Stimulated activated CD8-positive, alpha-beta memory T cell treated with anti-CD3 and anti-CD28 coated beads, Interleukin-12 subunit alpha, Interleukin-12 subunit beta, amount 100 ng/mL, for 1 hour (primary cell): Measurements from ENCODE around the gene TRPM4.

Experiments
- DNase-seq: peaks from one replicate; pipeline ENCODE4 v3.0.0-alpha.2; 2020; ENCODE audit warnings: low read depth

Gene TRPM4

DNA sequence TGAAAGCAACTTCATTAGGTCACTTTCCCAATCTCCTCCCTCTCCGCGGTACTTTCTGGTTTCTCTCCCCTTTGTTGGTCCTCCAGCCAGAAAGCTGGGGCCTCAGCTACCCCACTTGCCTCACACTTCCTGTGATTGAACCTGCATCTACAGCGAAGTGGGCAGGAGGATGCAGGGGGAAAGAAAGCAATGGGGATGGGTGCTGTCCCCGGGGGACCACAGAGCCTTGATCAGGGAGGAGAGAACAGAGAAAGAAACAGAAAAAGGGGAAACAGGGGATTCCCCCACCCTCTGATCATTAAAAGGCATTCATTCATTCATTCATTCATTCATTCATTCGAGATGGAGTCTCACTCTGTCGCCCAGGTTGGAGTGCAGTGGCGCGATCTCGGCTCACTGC is 74.2 kb downstream of the TRPM4 start:
- DNase-seq = no peak

DNA sequence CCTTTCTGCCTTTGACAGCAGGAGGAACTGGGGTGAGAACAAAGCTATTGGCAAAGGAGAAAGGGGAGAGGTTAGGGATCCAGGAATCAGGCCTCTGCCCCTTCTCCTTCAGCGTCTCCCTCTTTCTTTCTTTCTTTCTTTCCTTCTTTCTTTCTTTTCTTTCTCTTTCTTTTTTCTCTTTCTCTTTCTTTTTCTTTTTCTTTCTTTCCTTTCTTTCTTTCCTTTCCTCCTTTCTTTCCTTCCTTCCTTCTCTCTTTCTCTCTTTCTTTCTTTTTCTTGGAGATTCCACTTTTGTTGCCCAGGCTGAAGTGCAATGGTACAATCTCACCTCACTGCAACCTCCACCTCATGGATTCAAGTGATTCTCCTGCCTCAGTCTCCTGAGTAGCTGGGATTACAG is 75.6 kb downstream of the TRPM4 start:
- DNase-seq = no peak

DNA sequence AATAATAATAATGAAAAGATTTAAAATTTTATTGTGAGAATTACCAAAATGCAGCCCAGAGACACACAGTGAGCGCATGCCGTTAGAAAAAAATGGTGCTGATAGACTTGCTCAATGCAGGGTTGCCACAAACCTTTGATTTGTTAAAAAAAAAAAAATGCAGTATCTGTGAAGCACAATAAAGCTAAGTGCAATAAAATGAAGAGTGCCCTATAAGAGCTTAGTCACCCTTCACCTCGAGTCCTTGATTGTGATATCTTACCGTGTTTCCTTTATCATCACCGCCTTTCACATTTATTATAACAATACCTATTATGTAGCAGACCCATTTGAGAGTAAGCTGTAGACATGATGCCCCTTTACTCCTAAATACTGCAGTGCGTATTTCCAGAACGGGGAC is 84.2 kb downstream of the TRPM4 start:
- no peak for DNase-seq

DNA sequence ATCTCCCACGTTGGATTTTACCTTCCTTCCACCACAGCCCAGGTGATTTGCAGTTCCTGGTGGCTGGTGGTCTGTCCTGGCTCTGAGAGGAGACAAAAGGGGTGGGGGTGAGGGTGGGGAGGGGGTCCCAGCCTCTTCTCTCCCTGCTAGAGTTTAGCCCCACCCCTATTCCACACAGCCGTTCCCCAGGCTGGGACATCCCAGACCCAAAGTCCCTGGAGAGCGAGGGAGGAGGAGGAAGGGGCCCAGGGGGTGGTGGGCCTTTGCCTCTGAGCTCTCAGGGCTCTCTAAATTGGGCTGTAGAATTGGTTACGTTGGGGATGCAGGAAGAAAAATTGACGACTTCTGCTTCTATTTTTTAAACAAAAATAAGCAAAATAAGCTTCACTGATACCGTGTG is 85.5 kb downstream of the TRPM4 start:
- no peak for DNase-seq

DNA sequence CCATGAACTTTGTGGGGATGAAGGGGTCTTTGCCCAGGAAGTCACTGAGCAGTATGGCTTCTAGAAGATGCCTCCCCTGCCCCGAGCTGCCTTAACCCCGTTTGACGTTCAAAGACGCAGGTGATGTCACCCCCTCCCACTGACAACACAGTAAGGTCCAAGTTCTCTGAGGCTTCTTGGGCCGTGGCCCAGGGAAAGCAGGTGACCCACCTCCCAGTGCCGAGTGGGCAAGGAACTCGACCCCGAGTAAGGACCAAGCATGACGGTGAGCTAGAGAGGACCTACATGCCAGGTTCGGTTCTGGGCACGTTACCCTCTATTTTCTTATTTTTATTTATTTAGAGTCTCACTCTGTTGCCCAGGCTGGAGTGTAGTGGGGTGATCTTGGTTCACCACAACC is 86.1 kb downstream of the TRPM4 start:
- no peak for DNase-seq

DNA sequence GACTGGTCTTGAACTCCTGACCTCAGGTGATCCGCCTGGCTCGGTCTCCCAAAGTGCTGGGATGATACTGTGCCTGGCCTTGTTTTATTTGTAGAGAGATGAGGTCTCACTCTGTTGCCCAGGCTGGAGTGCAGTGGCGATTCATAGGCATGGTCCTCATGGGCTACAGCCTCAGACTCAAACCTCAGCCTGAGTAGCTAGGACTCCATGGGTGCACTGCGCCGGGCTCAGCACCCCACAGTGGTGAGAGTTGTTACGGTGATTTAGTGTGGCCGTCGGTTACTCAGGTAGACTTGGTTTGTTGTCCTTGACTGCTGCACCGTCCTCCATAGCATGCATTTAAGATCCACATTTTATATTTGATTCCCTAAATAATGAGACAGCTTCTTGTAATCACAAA is 86.7 kb downstream of the TRPM4 start:
- DNase-seq = no peak

DNA sequence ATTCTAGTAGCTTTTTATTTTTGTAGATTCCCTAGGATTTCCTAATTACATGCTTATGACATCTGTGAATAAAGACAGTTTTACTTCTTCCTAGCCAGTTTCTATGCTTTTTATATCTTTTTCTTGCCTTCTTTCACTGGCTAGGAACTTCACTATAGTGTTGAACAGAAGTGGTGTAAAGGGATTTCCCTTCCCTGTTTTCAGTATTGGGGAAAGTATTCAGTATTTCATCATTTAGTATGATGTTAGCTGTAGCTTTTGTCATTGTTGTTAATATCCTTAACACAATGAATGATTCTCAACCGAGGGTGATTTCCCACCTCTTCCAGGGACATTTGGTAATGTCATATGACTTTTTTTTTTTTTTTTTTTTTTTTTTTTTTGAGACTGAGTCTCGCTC is 90.1 kb downstream of the TRPM4 start:
- no peak for DNase-seq

DNA sequence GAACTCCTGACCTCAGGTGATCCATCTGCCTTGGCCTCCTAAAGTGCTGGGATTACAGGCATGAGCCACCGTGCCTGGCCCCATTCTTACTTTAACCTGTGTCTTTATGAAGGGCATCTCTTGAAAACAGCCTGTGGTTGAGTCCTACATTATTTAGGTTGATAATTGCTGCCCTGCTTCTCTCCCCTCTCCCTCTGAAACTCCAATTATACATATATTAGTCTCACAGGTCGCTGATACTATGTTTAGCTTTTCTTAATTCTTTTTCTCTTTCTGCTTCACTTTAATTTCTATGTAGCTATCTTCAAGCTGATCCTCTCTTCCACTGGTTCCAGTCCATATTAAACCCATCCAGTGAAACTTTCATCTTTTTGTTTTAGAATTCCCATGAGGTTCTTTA is 92.3 kb downstream of the TRPM4 start:
- no peak for DNase-seq

DNA sequence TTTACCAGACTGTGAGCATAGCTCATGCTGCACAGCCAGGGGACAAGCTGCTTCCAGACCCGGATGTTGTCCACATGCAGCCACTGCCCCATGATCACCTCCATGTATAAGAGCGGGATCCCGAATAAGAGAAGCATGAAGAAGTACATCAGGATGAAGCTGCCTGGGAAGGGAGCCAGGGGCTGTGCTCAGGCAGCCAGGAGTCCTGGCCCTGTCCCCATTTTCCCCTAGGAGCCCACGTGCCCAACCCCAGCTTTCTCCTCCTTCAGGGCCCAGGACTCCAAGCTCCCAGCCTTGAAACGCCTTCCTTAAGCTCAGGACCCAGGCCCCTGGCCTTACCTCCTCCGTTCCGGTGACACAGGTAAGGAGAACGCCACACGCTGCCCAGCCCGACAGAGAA is 98.1 kb downstream of the TRPM4 start:
- no peak for DNase-seq

DNA sequence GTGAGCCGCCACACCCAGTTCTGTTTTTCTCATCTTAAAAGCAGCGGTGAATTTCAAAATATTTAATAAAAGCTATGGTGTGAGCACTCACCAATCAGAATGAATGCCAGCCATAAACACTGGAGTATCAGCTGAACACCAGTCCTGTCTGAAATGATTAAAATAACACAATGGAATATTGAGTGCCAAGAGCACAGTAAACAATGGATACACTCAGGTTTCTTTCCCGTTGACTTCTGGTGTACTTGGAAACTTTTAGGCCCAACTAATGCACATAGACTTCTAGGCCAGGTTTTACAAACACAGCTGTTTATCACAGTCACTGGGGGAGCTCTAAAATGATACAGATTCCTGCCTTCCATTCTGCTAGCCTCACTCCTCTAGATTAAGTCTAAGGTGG is 99.1 kb downstream of the TRPM4 start:
- DNase-seq = no peak
